OCI-LY3 (cell line): ENCODE data around the gene CMPK2.

Experiments
- EZH2phosphoT487 ChIP-seq: fragments of 200-600 bp; shearing (Covaris generic); IDR thresholded peaks from 2 replicates; pipeline ENCODE4 v1.6.1; 2018; ENCODE audit warnings: antibody characterized with exemption, mixed run types, low read depth
- TF ChIP-seq, protein P1 (sequence below): fragments of 200-600, 300-600 bp; sonication (generic); IDR thresholded peaks from 2 replicates; pipeline ENCODE4 v1.5.1; 2014; ENCODE audit warnings: antibody characterized with exemption, low read length, low read depth

DNA sequence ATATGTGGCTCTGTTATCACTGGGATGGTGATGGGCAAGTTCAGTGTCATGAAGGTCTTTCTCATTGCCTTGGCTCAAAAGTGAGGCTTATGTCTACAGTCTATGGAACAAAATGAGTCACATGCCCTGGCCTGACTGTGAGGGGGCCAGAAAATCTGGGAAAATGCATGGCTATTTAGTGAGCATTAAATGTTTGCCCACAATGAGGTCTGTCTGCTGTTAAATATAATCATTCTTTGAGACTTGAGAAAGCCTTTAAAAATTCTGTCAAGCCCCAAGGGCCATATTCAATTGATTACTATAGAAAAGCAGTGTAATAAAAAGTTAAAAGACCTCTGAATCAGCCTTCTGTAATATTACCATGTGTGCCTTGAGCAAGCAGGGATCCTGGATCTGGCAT is 46.0 kb upstream of the CMPK2 start:
- TF ChIP-seq, protein P1, sequence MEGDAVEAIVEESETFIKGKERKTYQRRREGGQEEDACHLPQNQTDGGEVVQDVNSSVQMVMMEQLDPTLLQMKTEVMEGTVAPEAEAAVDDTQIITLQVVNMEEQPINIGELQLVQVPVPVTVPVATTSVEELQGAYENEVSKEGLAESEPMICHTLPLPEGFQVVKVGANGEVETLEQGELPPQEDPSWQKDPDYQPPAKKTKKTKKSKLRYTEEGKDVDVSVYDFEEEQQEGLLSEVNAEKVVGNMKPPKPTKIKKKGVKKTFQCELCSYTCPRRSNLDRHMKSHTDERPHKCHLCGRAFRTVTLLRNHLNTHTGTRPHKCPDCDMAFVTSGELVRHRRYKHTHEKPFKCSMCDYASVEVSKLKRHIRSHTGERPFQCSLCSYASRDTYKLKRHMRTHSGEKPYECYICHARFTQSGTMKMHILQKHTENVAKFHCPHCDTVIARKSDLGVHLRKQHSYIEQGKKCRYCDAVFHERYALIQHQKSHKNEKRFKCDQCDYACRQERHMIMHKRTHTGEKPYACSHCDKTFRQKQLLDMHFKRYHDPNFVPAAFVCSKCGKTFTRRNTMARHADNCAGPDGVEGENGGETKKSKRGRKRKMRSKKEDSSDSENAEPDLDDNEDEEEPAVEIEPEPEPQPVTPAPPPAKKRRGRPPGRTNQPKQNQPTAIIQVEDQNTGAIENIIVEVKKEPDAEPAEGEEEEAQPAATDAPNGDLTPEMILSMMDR = no peak
- no peak for TF ChIP-seq EZH2phosphoT487
